Neutrophil (primary cell): Measurements from ENCODE around the gene DEDD2.
A peak's percentile ranks its signal among the peaks of the same experiment; 100 is the strongest.

Experiments used
- H3K27ac ChIP-seq: fragments of 200-600 bp; sonication (generic); 2 replicates; pipeline ENCODE4 v1.5.1; 2016; ENCODE audit warnings: mild to moderate bottlenecking, moderate library complexity
- H3K27me3 ChIP-seq: fragments of 200-600 bp; sonication (generic); 2 replicates; pipeline ENCODE4 v1.6.0; 2016; ENCODE audit warnings: mild to moderate bottlenecking
- H3K36me3 ChIP-seq: fragments of 200-600 bp; sonication (generic); 2 replicates; pipeline ENCODE4 v1.5.1; 2017
- H3K4me1 ChIP-seq, 2 experiments: fragments of 200-600 bp in 1 of 2; sonication (generic) in 1 of 2; 1 replicate in 1 of 2; 2 replicates in 1 of 2; pipeline versions ENCODE4 v1.5.1 to v1.6.1; 2013 to 2016; ENCODE audit warnings: low read depth in 1 of 2, low read length in 1 of 2, mild to moderate bottlenecking in 1 of 2, moderate library complexity in 1 of 2; ENCODE audit not compliant: control insufficient read depth in 1 of 2, insufficient read depth in 1 of 2
- H3K4me3 ChIP-seq, 2 experiments: fragments of 200-600 bp in 1 of 2; sonication (generic) in 1 of 2; 1 replicate in 1 of 2; 2 replicates in 1 of 2; pipeline ENCODE4 v1.5.1; 2013 to 2016; ENCODE audit warnings: low read depth in 1 of 2, low read length in 1 of 2, mild to moderate bottlenecking in 1 of 2, moderate library complexity in 1 of 2
- H3K9me3 ChIP-seq: fragments of 200-600 bp; sonication (generic); 2 replicates; pipeline ENCODE4 v1.5.1; 2016
- TF ChIP-seq, protein P1 (sequence below): fragments of 200-600 bp; sonication (generic); IDR thresholded peaks from 2 replicates; pipeline ENCODE4 v1.5.1; 2016; ENCODE audit warnings: antibody characterized with exemption

DEDD2 gene

DNA sequence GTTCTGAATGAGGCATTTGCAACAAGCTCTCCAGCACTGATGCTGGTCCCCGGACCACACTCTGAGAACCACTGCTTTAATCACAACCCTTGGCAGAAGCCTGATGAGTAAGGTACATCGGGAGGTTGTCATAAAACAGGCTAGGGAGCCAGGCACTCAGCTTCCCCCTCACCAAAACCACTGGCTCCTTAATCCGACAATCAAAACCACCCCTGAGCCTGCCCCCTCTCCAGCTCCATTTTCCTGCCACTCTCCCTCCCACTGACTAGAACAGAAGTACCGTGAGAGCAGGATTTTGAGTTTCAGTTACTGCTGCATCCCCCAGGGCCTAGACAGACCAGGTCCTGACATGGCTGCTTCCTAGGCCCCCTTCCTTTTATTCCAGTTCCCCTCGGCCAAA is 17.7 kb upstream of the DEDD2 start:
- peaks cover 85% of the 10 kb centered on the region for H3K36me3 ChIP-seq
- H3K4me3 ChIP-seq = no peak overlapping the region

GRCh38 chr19:42234364-42234763 is 16.9 kb upstream of the DEDD2 start:
- Histone ChIP-seq H3K4me1 (no peaks in the 10 kb centered on the region), H3K4me3 (no peak overlapping the region), H3K9me3 (no peaks in the 10 kb centered on the region), H3K36me3 (peaks cover 89% of the 10 kb centered on the region), H3K27ac (no peak overlapping the region), H3K27me3 (no peaks in the 10 kb centered on the region)
- TF ChIP-seq, protein P1, sequence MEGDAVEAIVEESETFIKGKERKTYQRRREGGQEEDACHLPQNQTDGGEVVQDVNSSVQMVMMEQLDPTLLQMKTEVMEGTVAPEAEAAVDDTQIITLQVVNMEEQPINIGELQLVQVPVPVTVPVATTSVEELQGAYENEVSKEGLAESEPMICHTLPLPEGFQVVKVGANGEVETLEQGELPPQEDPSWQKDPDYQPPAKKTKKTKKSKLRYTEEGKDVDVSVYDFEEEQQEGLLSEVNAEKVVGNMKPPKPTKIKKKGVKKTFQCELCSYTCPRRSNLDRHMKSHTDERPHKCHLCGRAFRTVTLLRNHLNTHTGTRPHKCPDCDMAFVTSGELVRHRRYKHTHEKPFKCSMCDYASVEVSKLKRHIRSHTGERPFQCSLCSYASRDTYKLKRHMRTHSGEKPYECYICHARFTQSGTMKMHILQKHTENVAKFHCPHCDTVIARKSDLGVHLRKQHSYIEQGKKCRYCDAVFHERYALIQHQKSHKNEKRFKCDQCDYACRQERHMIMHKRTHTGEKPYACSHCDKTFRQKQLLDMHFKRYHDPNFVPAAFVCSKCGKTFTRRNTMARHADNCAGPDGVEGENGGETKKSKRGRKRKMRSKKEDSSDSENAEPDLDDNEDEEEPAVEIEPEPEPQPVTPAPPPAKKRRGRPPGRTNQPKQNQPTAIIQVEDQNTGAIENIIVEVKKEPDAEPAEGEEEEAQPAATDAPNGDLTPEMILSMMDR = no peak

More for the DNA sequence above, 17.7 kb upstream of the DEDD2 start:
- H3K4me1 ChIP-seq = peaks cover 4 to 6% of the 10 kb centered on the region in 2 experiments
- no peaks in the 10 kb centered on the region for H3K27me3 ChIP-seq
- H3K27ac ChIP-seq = no peak overlapping the region
- H3K9me3 ChIP-seq = no peaks in the 10 kb centered on the region
- TF ChIP-seq, protein P1 = no peak

- Histone ChIP-seq H3K4me3 (no peak overlapping the region), H3K36me3 (peaks cover 92% of the 10 kb centered on the region)
These were observed 16.3 kb upstream of the DEDD2 start for GRCh38 chr19:42233678-42234292.

GRCh38 chr19:42233106-42233505 is 15.6 kb upstream of the DEDD2 start:
- TF ChIP-seq, protein P1 = no peak
- Histone ChIP-seq H3K27ac (no peak overlapping the region), H3K4me1 (no peaks in the 10 kb centered on the region), H3K27me3 (no peaks in the 10 kb centered on the region), H3K9me3 (no peaks in the 10 kb centered on the region), H3K36me3 (peaks cover 89% of the 10 kb centered on the region), H3K4me3 (no peak overlapping the region)

More at GRCh38 chr19:42233678-42234292, 16.3 kb upstream of the DEDD2 start:
- Histone ChIP-seq H3K27me3 (no peaks in the 10 kb centered on the region), H3K4me1 (no peaks in the 10 kb centered on the region), H3K9me3 (no peaks in the 10 kb centered on the region), H3K27ac (no peak overlapping the region)
- TF ChIP-seq, protein P1 = no peak

GRCh38 chr19:42232435-42232834 is 15.0 kb upstream of the DEDD2 start:
- H3K27ac ChIP-seq = peak overlapping the region; percentile 9
- H3K4me3 ChIP-seq = no peak overlapping the region
- TF ChIP-seq, protein P1 = no peak
- peaks cover 86% of the 10 kb centered on the region for H3K36me3 ChIP-seq
- no peaks in the 10 kb centered on the region for H3K27me3 ChIP-seq
- no peaks in the 10 kb centered on the region for H3K9me3 ChIP-seq
- H3K4me1 ChIP-seq = no peaks in the 10 kb centered on the region
